HG02678 (cell line): ENCODE data around the gene CHRNA4.
"Not testable (repeated sequence)": the region's sequence is repeated elsewhere in the genome, so short reads cannot be mapped to it uniquely, and the experiment has no call there.

Experiments used
- ATAC-seq: cut with Tn5 transposase; IDR thresholded peaks from one replicate; pipeline ENCODE4 v1.9.1; 2021; ENCODE audit warnings: mild to moderate bottlenecking, moderate library complexity; ENCODE audit not compliant: unreplicated experiment

Gene CHRNA4

DNA sequence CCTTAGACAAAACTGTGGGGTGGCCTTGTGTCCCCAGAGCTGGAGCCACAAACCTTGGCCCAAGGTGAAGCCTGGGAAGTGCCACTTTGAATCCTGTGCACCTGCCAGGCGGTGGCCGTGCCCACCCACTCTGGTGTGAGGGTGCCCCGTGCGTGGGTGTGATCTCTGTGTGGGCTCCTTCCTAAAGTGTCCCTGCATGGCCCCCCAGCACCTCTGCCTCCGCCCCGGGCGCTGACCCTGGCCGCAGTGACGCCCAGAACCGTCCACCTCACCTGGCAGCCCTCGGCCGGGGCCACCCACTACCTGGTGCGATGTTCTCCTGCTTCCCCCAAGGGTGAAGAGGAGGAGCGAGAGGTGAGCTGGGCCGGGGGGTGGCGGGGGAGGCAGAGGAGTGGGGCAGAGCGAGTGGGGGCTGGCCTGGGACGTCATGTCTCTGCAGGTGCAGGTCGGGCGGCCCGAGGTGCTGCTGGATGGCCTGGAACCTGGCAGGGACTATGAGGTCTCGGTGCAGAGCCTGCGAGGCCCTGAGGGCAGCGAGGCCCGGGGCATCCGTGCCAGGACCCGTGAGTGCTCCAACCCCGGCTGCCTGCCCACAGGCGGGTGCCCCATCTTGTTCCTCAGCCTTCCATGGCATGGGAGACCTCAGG, 49.8 kb downstream of the CHRNA4 start:
- no peak for ATAC-seq

DNA sequence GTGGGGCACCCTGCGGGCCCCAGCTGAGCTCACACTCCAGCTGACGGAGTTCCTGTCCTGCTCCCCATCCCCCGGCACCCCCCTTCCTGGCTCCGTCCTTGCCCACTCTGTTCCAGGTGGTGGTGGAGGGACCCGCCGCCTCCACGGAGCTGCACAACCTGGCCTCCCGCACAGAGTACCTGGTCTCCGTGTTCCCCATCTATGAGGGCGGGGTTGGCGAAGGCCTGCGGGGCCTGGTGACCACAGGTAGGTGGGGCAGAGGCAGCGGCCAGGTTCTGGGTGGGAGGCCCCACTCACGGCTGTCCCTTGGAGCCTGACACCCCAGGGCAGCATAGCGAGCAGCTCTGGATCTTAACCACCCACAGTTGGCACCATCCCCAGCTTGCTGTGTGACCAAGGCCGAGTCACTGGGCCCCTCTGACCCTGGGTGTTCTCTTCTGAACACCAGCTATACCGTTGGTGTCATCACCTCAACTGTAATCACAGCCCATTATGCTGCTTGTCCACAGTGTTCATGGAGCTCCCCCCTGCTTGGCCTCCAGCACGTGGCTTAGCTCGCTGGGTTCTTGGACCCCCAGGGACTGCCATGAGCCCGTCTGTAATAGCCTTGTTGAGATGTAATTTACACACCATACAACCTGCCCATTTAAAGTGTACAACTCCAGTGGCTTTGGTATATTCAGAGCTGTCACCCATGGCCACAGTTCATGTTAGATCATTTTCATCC, 50.7 kb downstream of the CHRNA4 start:
- no peak for ATAC-seq

DNA sequence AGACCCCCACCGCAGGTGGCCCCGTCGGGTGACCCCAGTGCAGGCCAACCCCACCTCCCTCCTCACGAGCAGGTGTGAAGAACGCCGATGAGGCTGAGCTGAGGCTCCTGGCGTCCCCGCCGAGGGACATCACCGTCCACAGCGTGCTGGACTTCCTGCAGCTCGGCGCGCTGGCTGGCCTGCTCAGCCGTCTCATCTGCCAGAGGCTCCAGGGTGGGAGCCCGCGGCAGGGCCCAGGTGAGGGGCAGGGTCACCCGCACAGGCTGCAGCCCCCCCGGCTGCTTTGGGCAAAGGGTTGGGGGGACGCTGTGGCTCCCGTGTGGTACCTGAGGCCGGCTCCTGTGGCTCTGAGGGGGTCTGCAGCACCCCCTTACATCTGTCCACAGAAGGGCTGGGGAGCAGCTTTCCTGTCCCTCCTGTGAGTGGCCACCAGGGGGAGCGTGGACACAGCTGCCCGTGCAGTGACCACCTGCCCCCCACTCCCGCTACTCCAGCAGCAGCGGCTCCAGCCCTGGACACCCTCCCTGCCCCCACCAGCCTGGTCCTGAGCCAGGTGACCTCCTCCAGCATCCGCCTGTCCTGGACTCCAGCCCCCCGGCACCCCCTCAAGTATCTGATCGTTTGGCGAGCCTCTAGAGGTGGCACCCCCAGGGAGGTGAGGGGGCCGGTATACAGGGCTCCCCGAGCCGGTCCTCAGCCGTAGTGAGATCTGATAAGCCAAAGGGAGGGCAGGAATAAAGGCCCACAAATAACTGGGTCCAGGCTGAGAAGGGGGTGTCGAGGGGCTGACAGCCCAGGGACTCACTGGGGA, 51.7 kb downstream of the CHRNA4 start:
- no peak for ATAC-seq

DNA sequence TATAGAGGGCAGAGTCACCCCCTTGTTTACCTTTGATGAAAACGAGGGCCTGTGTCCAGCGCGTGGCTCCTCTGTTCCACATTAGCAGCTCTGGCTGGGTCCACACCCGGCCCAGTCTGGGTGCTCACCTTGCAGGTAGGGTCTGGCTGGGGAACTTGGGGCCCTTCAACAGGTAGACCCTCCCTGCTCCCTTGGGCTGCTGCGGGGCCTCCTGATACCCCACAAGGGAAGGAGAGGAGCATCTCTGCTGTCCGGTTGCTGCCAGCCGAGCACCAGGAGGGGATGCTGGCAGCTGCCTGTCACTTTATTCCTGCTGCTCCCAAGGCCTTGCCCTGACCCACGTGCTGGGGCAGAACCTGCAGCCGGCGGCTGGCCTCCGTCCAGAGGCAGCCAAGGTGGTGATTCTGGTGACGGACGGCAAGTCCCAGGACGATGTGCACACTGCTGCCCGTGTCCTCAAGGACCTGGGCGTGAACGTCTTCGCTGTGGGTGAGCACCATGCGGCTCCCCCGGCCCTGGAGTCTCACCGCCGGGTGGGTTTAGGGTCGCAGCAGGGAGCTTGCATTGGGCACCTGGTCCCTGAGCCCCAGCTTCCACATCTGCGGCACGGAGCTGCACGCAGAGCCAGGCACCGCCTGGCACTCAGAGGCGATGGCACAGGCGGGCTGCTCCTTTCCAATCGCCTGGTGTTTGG, 52.8 kb downstream of the CHRNA4 start:
- no peak for ATAC-seq

DNA sequence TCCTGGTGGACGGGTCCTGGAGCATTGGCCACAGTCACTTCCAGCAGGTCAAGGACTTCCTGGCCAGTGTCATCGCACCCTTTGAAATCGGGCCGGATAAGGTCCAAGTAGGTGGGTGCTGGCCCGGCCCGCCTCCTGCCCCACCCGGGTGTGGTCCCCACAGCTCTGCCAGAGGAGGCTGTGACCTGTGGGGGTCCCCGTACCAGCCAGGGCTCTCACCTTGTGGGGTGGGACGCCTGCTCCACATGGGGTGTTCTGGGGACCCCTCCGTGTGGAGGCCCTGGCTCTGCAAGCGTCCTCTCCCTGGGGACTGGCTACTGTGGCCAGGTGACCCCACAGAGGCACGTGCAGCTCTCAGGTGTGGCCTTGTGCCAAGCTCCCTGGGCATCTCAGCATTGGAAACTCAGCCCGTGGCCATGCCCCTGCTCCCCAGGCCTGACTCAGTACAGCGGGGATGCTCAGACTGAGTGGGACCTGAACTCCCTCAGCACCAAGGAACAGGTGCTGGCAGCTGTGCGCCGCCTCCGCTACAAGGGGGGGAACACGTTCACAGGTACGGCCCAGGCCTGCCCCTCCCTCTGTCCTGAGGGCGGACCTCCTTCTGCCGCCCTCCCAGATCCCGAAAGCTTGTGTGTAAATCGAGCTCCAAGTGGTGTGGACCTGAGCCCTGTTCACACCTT, 53.5 kb downstream of the CHRNA4 start:
- ATAC-seq: no peak

DNA sequence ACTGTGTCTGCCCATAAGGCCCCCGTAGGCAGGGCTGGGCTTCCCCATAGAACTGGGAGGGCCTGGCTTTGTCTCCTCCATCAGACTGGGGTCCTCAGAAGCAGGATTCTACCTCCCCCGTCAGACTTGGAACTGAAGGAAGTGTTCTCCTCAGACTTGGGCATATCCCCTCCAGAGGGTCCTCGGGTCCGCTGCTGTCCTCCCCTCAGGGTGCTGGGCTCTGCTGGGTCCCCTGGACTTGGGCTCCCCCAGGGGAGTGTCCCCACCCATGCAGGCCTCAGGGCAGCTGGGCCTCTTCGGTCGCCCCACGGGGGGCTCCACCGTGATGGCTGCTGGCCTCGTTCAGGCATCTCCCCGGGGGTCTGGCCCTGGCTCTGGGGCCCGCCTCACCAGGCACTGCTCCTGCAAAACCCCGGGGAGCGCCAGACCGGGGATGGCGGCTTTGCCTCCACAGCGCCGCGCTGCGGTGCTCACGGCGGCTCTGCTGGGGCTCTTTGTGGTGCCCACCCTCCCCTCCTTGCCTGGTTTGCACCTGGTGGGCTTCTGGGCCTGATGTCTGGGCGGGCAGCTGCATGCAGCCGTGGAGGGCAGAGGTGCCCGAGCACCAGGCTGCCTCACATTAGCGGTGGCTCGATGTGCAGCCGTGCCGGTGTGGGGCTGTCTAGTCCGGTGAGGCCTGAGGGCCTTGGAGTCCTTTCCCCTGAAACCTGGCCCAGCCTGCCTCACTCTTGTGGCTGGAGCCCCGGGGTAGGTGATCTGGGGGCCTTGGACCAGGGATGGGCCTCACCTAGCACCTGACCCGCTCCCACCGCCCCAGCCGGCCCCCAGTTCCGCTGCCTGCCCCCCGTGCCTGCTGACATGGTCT, 54.2 kb downstream of the CHRNA4 start:
- ATAC-seq: no peak

DNA sequence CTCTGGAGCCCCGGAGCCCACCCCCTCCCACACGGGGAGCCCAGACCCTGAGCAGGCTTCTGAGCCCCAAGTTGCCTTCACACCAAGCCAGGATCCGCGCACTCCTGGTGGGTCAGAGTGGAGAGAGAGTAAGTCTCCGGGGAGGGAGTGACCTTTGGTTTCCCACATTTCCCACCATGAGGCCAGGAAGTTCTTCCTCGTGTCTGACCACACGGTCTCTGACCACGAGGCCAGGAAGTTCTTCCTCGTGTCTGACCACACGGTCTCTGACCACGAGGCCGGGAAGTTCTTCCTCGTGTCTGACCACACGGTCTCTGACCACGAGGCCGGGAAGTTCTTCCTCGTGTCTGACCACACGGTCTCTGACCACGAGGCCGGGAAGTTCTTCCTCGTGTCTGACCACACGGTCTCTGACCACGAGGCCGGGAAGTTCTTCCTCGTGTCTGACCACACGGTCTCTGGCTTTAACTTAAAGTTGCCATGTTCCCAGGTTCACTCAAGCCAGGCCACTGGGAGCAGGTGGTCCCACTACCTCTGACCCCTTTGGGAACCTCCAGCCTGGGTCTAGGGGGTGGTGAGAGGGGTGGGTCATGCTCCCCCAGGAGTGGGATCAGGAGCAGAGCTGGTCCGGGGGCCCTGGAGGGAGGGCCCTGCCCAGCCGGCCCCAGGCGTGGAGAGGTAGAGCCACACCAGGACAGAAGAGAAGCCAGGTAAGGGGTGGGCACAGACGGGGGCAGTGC, 55.0 kb downstream of the CHRNA4 start:
- not testable (repeated sequence) for ATAC-seq

DNA sequence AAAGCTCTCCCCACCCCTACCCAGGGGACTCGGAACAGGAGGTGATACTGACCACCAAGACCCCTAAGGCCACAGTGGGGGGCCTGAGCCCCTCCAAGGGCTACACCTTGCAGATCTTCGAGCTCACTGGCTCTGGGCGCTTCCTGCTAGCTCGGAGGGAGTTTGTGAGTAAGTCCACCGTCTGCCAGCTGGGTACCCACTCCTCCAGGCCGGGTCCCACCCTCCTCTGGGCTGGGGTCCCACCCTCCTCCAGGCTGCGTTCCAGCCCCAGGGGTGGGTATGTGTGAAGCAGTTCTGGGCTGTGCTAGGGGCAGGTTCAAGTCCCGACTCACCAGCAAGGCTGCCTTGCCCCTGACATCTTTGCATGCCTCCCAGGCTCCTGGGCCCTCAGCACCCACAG, 55.8 kb downstream of the CHRNA4 start:
- ATAC-seq: no peak

DNA sequence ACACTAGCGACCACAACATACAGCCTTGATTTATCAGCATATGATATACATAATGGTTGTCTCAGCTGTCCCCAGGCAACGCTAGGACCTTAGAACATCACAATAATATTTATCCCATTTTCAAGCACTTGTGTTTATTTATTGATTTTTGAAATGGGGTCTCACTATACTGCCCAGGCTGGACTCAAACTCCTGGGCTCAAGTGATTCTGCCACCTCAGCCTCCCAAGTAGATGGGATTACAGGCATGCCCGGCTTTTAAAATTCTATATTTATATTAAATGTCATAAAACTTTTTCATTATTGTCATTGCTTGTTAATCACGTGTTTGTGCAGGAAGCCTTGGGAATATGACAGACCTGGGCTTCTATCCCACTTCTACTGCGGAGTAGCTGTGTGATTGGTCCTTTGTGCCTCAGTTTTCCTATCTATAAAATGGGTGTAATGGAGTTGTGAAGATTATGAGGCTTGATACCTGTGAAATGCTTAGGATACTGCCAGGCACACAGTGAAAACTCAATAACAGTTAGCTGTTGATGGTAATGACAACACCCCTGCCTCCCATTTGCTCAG, 58.0 kb downstream of the CHRNA4 start:
- no peak for ATAC-seq

DNA sequence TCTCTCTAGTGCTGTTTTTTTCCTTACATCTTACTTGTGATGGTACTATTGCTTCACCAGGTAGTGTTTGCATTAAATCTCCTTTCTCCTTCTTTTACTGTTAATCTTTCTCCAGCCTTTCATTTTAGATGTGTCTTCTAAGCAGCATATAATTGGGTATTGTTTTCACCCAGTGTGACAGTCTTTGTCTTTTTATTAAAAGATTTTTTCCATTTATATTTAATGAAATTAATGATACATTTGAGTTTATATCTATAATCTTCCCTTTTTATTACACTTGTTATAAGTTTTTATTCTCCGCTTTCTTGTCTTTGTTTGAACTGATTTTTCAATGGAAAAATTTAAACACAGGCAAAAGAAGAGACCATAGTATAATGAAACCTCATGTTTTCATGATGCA, 59.5 kb downstream of the CHRNA4 start:
- ATAC-seq: no peak

DNA sequence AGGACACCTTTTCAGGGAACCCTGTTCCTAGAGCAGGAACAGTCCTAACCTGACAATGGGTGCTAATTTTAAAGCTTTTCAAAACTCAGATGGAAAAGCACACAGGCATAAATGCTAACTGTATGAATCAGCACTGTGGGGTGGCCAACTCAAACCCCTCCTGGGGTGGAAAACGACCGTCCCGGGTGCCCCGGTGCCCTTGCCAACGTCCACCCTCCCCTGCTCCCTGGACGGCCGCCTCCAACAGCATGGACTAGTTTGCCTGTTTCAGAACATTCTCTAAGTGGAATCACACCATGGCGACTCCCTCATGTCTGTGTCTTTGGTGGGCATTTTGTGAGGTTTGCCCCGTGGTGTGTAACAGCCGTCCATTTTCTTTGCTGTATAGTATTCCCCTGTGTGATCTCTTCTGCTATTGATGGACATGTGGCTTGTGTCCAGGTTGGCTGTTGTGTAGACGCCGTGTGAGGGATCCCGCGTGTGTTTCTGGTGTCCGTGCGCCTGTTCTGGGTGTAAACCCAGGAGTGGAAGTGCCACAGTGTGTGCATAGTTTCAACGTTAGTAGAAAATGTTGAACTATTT, 62.3 kb downstream of the CHRNA4 start:
- ATAC-seq: no peak

DNA sequence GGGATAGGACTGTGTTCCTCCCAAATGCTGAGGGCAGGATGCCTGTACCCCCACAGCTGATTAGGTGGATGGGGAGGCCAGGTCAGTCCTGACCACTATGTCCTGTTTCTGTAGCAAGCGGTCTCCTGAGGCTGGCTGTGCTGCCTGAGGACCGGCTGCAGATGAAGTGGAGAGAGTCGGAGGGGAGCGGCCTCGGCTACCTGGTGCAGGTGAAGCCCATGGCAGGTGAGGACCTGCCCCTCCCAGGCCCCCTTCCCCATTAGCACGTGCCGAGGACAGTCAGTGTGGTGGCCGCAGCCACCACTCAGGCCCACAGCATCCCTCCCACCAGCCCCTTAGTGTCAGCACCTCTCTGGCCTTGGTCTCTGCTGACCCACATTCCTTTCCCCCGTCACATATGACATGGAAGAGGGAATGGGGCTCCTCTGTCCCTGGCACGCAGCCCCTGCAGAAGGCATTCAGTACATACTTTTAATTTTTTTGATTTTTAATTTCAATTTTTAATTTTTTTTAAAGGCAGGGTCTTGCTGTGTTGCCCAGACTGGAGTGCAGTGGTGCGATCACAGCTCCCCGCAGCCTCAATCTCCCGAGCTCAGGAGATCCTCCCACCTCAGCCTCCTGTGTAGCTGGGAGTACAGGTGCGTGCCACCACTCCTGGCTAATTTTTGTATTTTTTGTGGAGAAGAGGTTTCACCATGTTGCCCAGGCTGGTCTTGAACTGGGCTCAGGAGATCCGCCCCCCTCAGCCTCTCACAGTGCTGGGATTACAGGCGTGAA, 63.2 kb downstream of the CHRNA4 start:
- ATAC-seq: no peak

DNA sequence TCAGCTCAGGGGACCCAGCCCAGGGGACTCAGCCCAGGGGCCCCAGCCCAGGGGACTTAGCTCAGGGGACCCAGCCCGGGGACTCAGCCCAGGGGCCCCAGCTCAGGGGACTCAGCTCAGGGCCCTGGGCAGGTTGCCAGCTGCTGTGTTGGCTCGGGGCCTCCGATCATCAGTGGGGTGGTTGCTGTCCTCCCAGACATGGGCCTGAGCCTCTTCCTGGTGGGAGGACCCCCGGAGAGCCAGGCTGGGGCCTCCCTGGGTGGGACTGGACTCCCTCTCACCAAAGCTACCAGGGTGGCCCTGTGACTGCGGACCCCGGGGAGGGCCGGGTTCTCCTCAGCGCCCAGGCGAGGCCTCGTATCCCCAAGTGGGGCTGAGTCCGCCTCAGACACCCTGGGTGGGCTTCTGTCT, 63.8 kb downstream of the CHRNA4 start:
- no peak for ATAC-seq

DNA sequence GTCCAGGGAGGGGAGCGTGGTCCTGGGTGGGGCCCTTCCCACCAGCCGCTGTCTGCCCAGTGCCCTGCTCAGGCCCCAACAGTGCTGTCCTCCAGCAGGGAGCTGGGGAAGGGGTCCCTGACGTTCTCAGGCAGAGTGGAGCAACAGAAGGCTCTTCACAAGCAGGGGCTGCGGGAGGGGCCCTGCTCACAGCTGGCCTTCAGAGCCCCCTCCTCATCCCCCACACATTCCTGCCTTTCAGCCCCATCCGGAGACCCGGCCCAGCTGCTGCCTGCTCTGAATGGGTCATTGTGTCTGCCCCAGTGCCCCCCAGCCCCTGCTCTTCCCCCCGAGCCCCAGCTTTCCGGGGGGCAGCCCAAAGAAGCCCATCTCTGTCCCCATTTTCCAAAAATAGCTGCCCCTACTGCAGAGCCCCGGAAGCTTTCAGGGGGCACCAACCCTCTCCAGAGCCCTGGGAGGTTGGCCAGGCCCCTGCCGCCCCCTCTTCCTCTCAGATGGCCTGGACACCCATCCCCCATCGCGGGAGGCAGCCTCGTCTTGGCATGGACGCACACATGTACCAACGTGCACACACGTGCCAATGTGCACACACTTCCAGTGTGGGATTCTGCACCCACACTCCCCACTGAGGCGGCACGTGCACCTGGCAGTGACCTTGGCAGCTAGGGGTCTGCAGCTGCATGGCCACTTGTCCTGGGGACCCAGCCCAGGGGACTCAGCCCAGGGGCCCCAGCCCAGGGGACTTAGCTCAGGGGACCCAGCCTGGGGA, 64.4 kb downstream of the CHRNA4 start:
- no peak for ATAC-seq

DNA sequence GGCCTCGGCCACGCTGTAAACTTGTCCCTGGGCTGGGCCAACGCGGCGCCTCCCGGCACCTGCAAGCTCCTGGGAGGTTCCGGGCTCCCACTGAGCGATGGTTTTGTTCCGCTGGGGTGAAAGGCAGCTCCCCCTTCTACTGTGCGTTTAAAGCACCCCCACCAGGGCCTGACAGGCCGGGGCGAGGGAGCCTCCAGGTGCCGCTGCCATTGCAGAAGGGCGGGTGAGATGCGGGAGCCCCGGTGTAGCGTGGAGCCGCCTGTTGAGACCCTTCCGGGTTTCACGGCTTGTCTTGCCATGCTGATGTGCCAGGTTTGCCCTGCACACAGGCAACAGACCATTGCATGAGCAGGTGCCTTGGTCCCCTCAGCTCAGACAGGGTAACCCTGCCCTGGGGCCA, 65.3 kb downstream of the CHRNA4 start:
- ATAC-seq: no peak

DNA sequence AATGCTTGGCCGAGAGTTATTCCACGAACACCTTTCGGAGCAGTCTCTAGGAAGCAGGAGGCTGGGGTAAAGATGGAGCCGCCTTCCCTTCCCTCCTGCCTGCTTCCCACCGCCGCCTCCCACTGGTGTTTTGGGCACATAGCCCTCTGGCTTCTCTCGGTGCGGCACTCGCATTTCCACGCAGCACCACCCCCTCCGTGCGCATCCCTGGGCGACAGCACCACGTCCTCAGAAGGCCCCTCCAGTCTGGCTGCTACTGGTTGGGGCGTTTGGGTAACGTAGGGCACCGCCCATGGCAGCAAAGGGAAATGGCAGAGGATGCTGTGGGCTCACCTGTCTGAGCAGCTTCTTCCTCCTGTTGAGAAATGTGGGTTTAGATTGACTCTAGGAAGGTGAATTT, 65.7 kb downstream of the CHRNA4 start:
- ATAC-seq: no peak

DNA sequence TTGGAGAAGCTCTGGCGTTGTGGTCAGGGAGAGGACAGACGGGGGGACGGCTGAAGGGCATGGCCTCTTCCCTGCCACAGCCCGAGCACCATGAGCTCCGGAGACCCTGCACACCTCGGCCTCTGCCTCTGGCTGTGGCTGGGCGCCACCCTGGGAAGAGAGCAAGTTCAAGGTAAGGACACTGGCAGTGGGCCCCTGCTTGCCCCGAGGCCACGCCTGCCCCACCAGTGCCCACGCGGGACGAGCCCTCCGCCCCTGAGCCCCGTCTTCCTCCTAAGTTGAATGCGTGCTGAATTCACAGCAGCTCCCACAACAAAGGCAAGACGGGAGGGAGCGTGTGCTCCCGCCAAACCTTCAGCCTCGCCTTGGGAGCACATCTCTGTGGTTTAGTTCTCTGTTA, 66.1 kb downstream of the CHRNA4 start:
- ATAC-seq: no peak
